Measurements from ENCODE around the gene ACSL3.
A peak's percentile ranks its signal among the peaks of the same experiment; 100 is the strongest.

Gene ACSL3

GRCh38 chr2:222939979-222940378, 79.1 kb downstream of the ACSL3 start:
- DNase-seq (ENCODE audit: low read depth) = peak; percentile 30
- no peak overlapping the region for H3K4me3 ChIP-seq (replicated peaks; ENCODE audit: low read depth, low read length)
- TF ChIP-seq CTCF (IDR thresholded peaks at IDR 0.05; ENCODE audit: low read length, missing control alignments) = no peak

GRCh38 chr2:222941510-222942032, 80.7 kb downstream of the ACSL3 start:
- TF ChIP-seq CTCF (IDR thresholded peaks at IDR 0.05; ENCODE audit: low read length, missing control alignments) = no peak
- no peak for DNase-seq (ENCODE audit: low read depth)

GRCh38 chr2:222942561-222942960, 81.7 kb downstream of the ACSL3 start:
- no peak for TF ChIP-seq CTCF (IDR thresholded peaks at IDR 0.05; ENCODE audit: low read length, missing control alignments)
- no peak for DNase-seq (ENCODE audit: low read depth)
- no peak overlapping the region for H3K4me3 ChIP-seq (replicated peaks; ENCODE audit: low read depth, low read length)

More at GRCh38 chr2:222941510-222942032, 80.7 kb downstream of the ACSL3 start:
- no peak overlapping the region for H3K4me3 ChIP-seq (replicated peaks; ENCODE audit: low read depth, low read length)

- no peak for TF ChIP-seq CTCF (IDR thresholded peaks at IDR 0.05; ENCODE audit: low read length, missing control alignments)
- no peak for DNase-seq (ENCODE audit: low read depth)
- H3K4me3 ChIP-seq (replicated peaks; ENCODE audit: low read depth, low read length) = no peak overlapping the region
Measured at GRCh38 chr2:222942977-222943376, 82.1 kb downstream of the ACSL3 start.

- no peak overlapping the region for H3K4me3 ChIP-seq (replicated peaks; ENCODE audit: low read depth, low read length)
- no peak for TF ChIP-seq CTCF (IDR thresholded peaks at IDR 0.05; ENCODE audit: low read length, missing control alignments)
- peak; percentile 18 for DNase-seq (ENCODE audit: low read depth)
Measured at GRCh38 chr2:222943820-222944219, 83.0 kb downstream of the ACSL3 start.

- no peak for TF ChIP-seq CTCF (IDR thresholded peaks at IDR 0.05; ENCODE audit: low read length, missing control alignments)
- DNase-seq (ENCODE audit: low read depth) = peak; percentile 34
- no peak overlapping the region for H3K4me3 ChIP-seq (replicated peaks; ENCODE audit: low read depth, low read length)
Measured at GRCh38 chr2:222944552-222944951, 83.7 kb downstream of the ACSL3 start.

- H3K4me3 ChIP-seq (replicated peaks; ENCODE audit: low read depth, low read length) = no peak overlapping the region
- TF ChIP-seq CTCF (IDR thresholded peaks at IDR 0.05; ENCODE audit: low read length, missing control alignments) = no peak
Measured at GRCh38 chr2:222944971-222945740, 84.3 kb downstream of the ACSL3 start.

More at GRCh38 chr2:222944971-222945740, 84.3 kb downstream of the ACSL3 start:
- no peak for DNase-seq (ENCODE audit: low read depth)

Data from fibroblast of pulmonary artery (primary cell).